GM18907 (cell line): ENCODE measurements around the gene HMCN2.
"Not testable (repeated sequence)": the region's sequence is repeated elsewhere in the genome, so short reads cannot be mapped to it uniquely, and the experiment has no call there.

Source experiments
- ATAC-seq: cut with Tn5 transposase; IDR thresholded peaks from one replicate; pipeline ENCODE4 v1.9.1; 2021; ENCODE audit warnings: mild to moderate bottlenecking, moderate library complexity; ENCODE audit not compliant: unreplicated experiment

Gene HMCN2

GRCh38 chr9:130263601-130264413 lies 1.8 kb upstream of the HMCN2 start:
- ATAC-seq = no peak

GRCh38 chr9:130264414-130265350 lies 878 bp upstream of the HMCN2 start:
- ATAC-seq = no peak

- ATAC-seq = no peak
These were observed 907 bp downstream of the HMCN2 start for GRCh38 chr9:130266236-130267098.

GRCh38 chr9:130267930-130268329 lies 2.4 kb downstream of the HMCN2 start:
- no peak for ATAC-seq

- no peak for ATAC-seq
These were observed 3.1 kb downstream of the HMCN2 start for GRCh38 chr9:130268521-130269211.

- no peak for ATAC-seq
These were observed 5.9 kb downstream of the HMCN2 start for GRCh38 chr9:130271473-130271872.

GRCh38 chr9:130275156-130275555 lies 9.6 kb downstream of the HMCN2 start:
- ATAC-seq = no peak

GRCh38 chr9:130276121-130276520 lies 10.6 kb downstream of the HMCN2 start:
- no peak for ATAC-seq

- ATAC-seq = no peak
These were observed 11.4 kb downstream of the HMCN2 start for GRCh38 chr9:130276955-130277354.

GRCh38 chr9:130277525-130277924 lies 12.0 kb downstream of the HMCN2 start:
- ATAC-seq = not testable (repeated sequence)

- no peak for ATAC-seq
These were observed 18.1 kb downstream of the HMCN2 start for GRCh38 chr9:130283539-130284248.

GRCh38 chr9:130284249-130284625 lies 18.7 kb downstream of the HMCN2 start:
- no peak for ATAC-seq

- no peak for ATAC-seq
These were observed 19.1 kb downstream of the HMCN2 start for GRCh38 chr9:130284690-130285089.

- no peak for ATAC-seq
These were observed 19.7 kb downstream of the HMCN2 start for GRCh38 chr9:130285271-130285670.

GRCh38 chr9:130286072-130286770 lies 20.7 kb downstream of the HMCN2 start:
- ATAC-seq = no peak

- ATAC-seq = no peak
These were observed 21.3 kb downstream of the HMCN2 start for GRCh38 chr9:130286781-130287428.

- ATAC-seq = no peak
These were observed 22.2 kb downstream of the HMCN2 start for GRCh38 chr9:130287736-130288135.

- ATAC-seq = no peak
These were observed 22.8 kb downstream of the HMCN2 start for GRCh38 chr9:130288393-130288792.
